HEK293 (cell line): Measurements from ENCODE around the gene LCN6.

Experiments used
- BCL11A ChIP-seq: fragments of 450-650 bp; formaldehyde crosslinking; IDR thresholded peaks from 2 replicates; pipeline ENCODE4 v1.5.1; 2016; ENCODE audit warnings: low read depth, missing biosample characterization, missing genetic modification characterization
- BCL11B ChIP-seq: fragments of 450-650 bp; formaldehyde crosslinking; IDR thresholded peaks from 2 replicates; pipeline ENCODE4 v1.5.1; 2016; ENCODE audit warnings: low read depth, missing biosample characterization, missing genetic modification characterization
- GLIS2 ChIP-seq: fragments of 450-650 bp; formaldehyde crosslinking; IDR thresholded peaks from 2 replicates; pipeline ENCODE4 v1.5.1; 2016; ENCODE audit warnings: missing biosample characterization, missing genetic modification characterization
- MYNN ChIP-seq: fragments of 450-650 bp; formaldehyde crosslinking; IDR thresholded peaks from 2 replicates; pipeline ENCODE4 v1.5.1; 2016; ENCODE audit warnings: missing biosample characterization, missing genetic modification characterization, borderline replicate concordance
- RBAK ChIP-seq: fragments of 450-650 bp; formaldehyde crosslinking; IDR thresholded peaks from 2 replicates; pipeline ENCODE4 v1.5.1; 2016; ENCODE audit warnings: missing biosample characterization, missing genetic modification characterization
- YY2 ChIP-seq: fragments of 450-650 bp; formaldehyde crosslinking; IDR thresholded peaks from 2 replicates; pipeline ENCODE4 v1.5.1; 2016; ENCODE audit warnings: missing biosample characterization, missing genetic modification characterization
- ZBTB7A ChIP-seq: fragments of 450-650 bp; formaldehyde crosslinking; IDR thresholded peaks from 2 replicates; pipeline ENCODE4 v1.5.1; 2016; ENCODE audit warnings: low read depth, missing biosample characterization, missing genetic modification characterization
- ZEB2 ChIP-seq: fragments of 450-650 bp; formaldehyde crosslinking; IDR thresholded peaks from 2 replicates; pipeline ENCODE4 v1.5.1; 2016; ENCODE audit warnings: missing biosample characterization, missing genetic modification characterization
- ZNF311 ChIP-seq: fragments of 450-650 bp; formaldehyde crosslinking; IDR thresholded peaks from 2 replicates; pipeline ENCODE4 v1.5.1; 2017; ENCODE audit warnings: missing biosample characterization, missing genetic modification characterization, borderline replicate concordance
- ZNF335 ChIP-seq: fragments of 450-650 bp; formaldehyde crosslinking; conservative IDR thresholded peaks from 2 replicates; pipeline ENCODE4 v1.5.1; 2016; ENCODE audit warnings: missing biosample characterization, missing genetic modification characterization
- ZNF391 ChIP-seq: fragments of 450-650 bp; formaldehyde crosslinking; IDR thresholded peaks from 2 replicates; pipeline ENCODE4 v1.5.1; 2016; ENCODE audit warnings: low read depth, missing biosample characterization, missing genetic modification characterization, borderline replicate concordance
- ZNF529 ChIP-seq: fragments of 450-650 bp; formaldehyde crosslinking; IDR thresholded peaks from 2 replicates; pipeline ENCODE4 v1.5.1; 2017; ENCODE audit warnings: missing genetic modification characterization, missing biosample characterization; ENCODE audit not compliant: insufficient replicate concordance
- ZNF596 ChIP-seq: fragments of 450-650 bp; IDR thresholded peaks from 2 replicates; pipeline ENCODE4 v1.5.0; 2018; ENCODE audit warnings: missing biosample characterization, mild to moderate bottlenecking, missing genetic modification characterization, moderate library complexity
- ZNF600 ChIP-seq: fragments of 450-650 bp; formaldehyde crosslinking; IDR thresholded peaks from 2 replicates; pipeline ENCODE4 v1.5.1; 2016; ENCODE audit warnings: missing biosample characterization, missing genetic modification characterization
- ZNF660 ChIP-seq: fragments of 450-650 bp; IDR thresholded peaks from 2 replicates; pipeline ENCODE4 v1.5.1; 2018; ENCODE audit warnings: missing biosample characterization, mild to moderate bottlenecking, missing genetic modification characterization
- ZNF776 ChIP-seq: fragments of 450-650 bp; formaldehyde crosslinking; IDR thresholded peaks from 2 replicates; pipeline ENCODE4 v1.5.0; 2017; ENCODE audit warnings: missing biosample characterization, missing genetic modification characterization, borderline replicate concordance
- ZNF777 ChIP-seq: fragments of 450-650 bp; formaldehyde crosslinking; IDR thresholded peaks from 2 replicates; pipeline ENCODE4 v1.5.1; 2017; ENCODE audit warnings: missing biosample characterization, missing genetic modification characterization, borderline replicate concordance
- ZSCAN30 ChIP-seq: fragments of 450-650 bp; IDR thresholded peaks from 2 replicates; pipeline ENCODE4 v1.5.1; 2018; ENCODE audit warnings: missing biosample characterization, mild to moderate bottlenecking, missing genetic modification characterization, moderate library complexity
- ZXDB ChIP-seq: fragments of 450-650 bp; formaldehyde crosslinking; IDR thresholded peaks from 2 replicates; pipeline ENCODE4 v1.5.1; 2016; ENCODE audit warnings: missing biosample characterization, missing genetic modification characterization
- TF ChIP-seq, protein P1 (sequence below): fragments of 450-650 bp; formaldehyde crosslinking; IDR thresholded peaks from 2 replicates; pipeline ENCODE4 v1.5.1; 2016; ENCODE audit warnings: missing biosample characterization, missing genetic modification characterization, borderline replicate concordance
- TF ChIP-seq, protein P2 (sequence below): fragments of 450-650 bp; formaldehyde crosslinking; IDR thresholded peaks from 2 replicates; pipeline ENCODE4 v1.5.1; 2016; ENCODE audit warnings: missing biosample characterization, missing genetic modification characterization
- TF ChIP-seq, protein P3 (sequence below): fragments of 450-650 bp; formaldehyde crosslinking; IDR thresholded peaks from 2 replicates; pipeline ENCODE4 v1.5.1; 2016; ENCODE audit warnings: missing biosample characterization, missing genetic modification characterization
- TF ChIP-seq, protein P4 (sequence below): fragments of 450-650 bp; formaldehyde crosslinking; IDR thresholded peaks from 2 replicates; pipeline ENCODE4 v1.5.1; 2016; ENCODE audit warnings: missing biosample characterization, missing genetic modification characterization
- TF ChIP-seq, protein P5 (sequence below): fragments of 450-650 bp; formaldehyde crosslinking; IDR thresholded peaks from 2 replicates; pipeline ENCODE4 v1.5.1; 2016; ENCODE audit warnings: missing biosample characterization, missing genetic modification characterization

The LCN6 gene

DNA sequence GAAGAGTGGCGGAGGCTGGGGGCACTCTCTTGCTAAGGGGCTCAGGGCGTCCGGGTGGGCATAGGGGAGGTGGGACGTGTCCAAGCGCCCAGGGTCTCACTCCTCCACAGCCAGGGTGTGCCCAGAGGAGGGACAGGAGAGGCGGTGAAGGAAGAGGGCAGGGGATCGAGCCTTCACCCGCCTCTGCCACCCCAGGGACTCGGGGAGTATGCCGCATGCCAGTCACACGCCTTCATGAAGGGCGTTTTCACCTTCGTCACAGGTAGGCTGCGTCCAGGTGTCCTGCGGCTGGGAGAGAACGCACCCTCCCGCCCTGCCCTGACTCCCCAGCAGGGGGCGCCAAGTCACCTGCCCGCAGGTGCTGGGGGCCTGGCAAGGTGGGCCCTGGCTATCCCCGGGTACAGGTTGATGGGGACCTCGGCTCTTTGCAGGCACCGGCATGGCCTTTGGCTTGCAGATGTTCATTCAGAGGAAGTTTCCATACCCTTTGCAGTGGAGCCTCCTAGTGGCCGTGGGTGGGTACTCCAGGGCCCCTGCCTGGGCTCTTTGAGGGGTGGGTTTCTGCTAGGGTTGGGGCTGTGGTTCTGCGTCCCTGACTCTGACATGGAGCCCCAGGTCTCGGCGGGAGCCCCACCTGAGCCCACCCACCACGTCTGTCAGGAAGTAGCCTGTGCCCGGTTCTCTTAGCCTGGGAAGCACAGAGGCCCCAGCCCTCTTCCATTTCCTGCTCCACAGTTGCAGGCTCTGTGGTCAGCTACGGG lies 43.4 kb upstream of the LCN6 start (continued):
- TF ChIP-seq ZEB2 (tag by site-specific recombination), result peak; percentile 99
- peak; percentile 40; the same call in 1 of the 2 replicates for TF ChIP-seq BCL11A
- TF ChIP-seq ZNF391, result peak; percentile 38; the same call in 1 of the 2 replicates
- peak; percentile 26; the same call in 1 of the 2 replicates for TF ChIP-seq MYNN (tag by site-specific recombination)
- TF ChIP-seq, protein P1, sequence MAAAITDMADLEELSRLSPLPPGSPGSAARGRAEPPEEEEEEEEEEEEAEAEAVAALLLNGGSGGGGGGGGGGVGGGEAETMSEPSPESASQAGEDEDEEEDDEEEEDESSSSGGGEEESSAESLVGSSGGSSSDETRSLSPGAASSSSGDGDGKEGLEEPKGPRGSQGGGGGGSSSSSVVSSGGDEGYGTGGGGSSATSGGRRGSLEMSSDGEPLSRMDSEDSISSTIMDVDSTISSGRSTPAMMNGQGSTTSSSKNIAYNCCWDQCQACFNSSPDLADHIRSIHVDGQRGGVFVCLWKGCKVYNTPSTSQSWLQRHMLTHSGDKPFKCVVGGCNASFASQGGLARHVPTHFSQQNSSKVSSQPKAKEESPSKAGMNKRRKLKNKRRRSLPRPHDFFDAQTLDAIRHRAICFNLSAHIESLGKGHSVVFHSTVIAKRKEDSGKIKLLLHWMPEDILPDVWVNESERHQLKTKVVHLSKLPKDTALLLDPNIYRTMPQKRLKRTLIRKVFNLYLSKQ (tag by site-specific recombination), result 0 out of 2 replicates have a peak, but pooled peaks have one; percentile 48
- TF ChIP-seq YY2 (tag by site-specific recombination), result peak; percentile 61; the same call in 1 of the 2 replicates
- TF ChIP-seq, protein P2, sequence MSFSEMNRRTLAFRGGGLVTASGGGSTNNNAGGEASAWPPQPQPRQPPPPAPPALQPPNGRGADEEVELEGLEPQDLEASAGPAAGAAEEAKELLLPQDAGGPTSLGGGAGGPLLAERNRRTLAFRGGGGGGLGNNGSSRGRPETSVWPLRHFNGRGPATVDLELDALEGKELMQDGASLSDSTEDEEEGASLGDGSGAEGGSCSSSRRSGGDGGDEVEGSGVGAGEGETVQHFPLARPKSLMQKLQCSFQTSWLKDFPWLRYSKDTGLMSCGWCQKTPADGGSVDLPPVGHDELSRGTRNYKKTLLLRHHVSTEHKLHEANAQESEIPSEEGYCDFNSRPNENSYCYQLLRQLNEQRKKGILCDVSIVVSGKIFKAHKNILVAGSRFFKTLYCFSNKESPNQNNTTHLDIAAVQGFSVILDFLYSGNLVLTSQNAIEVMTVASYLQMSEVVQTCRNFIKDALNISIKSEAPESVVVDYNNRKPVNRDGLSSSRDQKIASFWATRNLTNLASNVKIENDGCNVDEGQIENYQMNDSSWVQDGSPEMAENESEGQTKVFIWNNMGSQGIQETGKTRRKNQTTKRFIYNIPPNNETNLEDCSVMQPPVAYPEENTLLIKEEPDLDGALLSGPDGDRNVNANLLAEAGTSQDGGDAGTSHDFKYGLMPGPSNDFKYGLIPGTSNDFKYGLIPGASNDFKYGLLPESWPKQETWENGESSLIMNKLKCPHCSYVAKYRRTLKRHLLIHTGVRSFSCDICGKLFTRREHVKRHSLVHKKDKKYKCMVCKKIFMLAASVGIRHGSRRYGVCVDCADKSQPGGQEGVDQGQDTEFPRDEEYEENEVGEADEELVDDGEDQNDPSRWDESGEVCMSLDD, result peak; percentile 43; the same call in 1 of the 2 replicates
- TF ChIP-seq ZXDB (tag by site-specific recombination), result peak; percentile 51; the same call in 1 of the 2 replicates
- peak; percentile 75 for TF ChIP-seq GLIS2 (tag by site-specific recombination)
- TF ChIP-seq ZNF311 (tag by site-specific recombination), result no peak
- TF ChIP-seq BCL11B, result peak; percentile 68; the same call in 1 of the 2 replicates
- no peak for TF ChIP-seq ZNF776
- TF ChIP-seq RBAK (tag by site-specific recombination), result no peak
- TF ChIP-seq ZNF529 (tag by site-specific recombination), result no peak
- TF ChIP-seq ZSCAN30 (tag by site-specific recombination), result 0 out of 2 replicates have a peak, but pooled peaks have one; percentile 37
- peak; percentile 78 for TF ChIP-seq ZNF600 (tag by site-specific recombination)
- TF ChIP-seq ZNF660 (tag by site-specific recombination), result peak; percentile 31; the same call in 1 of the 2 replicates
- TF ChIP-seq, protein P3, sequence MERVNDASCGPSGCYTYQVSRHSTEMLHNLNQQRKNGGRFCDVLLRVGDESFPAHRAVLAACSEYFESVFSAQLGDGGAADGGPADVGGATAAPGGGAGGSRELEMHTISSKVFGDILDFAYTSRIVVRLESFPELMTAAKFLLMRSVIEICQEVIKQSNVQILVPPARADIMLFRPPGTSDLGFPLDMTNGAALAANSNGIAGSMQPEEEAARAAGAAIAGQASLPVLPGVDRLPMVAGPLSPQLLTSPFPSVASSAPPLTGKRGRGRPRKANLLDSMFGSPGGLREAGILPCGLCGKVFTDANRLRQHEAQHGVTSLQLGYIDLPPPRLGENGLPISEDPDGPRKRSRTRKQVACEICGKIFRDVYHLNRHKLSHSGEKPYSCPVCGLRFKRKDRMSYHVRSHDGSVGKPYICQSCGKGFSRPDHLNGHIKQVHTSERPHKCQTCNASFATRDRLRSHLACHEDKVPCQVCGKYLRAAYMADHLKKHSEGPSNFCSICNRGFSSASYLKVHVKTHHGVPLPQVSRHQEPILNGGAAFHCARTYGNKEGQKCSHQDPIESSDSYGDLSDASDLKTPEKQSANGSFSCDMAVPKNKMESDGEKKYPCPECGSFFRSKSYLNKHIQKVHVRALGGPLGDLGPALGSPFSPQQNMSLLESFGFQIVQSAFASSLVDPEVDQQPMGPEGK (tag by site-specific recombination), result peak; percentile 63
- TF ChIP-seq ZNF777, result 0 out of 2 replicates have a peak, but pooled peaks have one; percentile 51
- peak; percentile 74 for TF ChIP-seq ZNF335 (tag by site-specific recombination)
- TF ChIP-seq, protein P4, sequence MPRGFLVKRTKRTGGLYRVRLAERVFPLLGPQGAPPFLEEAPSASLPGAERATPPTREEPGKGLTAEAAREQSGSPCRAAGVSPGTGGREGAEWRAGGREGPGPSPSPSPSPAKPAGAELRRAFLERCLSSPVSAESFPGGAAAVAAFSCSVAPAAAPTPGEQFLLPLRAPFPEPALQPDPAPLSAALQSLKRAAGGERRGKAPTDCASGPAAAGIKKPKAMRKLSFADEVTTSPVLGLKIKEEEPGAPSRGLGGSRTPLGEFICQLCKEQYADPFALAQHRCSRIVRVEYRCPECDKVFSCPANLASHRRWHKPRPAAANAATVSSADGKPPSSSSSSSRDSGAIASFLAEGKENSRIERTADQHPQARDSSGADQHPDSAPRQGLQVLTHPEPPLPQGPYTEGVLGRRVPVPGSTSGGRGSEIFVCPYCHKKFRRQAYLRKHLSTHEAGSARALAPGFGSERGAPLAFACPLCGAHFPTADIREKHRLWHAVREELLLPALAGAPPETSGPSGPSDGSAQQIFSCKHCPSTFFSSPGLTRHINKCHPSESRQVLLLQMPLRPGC (tag by site-specific recombination), result 0 out of 2 replicates have a peak, but pooled peaks have one; percentile 10
- no peak for TF ChIP-seq ZNF596 (tag by site-specific recombination)
- TF ChIP-seq ZBTB7A (tag by site-specific recombination), result peak; percentile 68; the same call in 1 of the 2 replicates
- TF ChIP-seq, protein P5, sequence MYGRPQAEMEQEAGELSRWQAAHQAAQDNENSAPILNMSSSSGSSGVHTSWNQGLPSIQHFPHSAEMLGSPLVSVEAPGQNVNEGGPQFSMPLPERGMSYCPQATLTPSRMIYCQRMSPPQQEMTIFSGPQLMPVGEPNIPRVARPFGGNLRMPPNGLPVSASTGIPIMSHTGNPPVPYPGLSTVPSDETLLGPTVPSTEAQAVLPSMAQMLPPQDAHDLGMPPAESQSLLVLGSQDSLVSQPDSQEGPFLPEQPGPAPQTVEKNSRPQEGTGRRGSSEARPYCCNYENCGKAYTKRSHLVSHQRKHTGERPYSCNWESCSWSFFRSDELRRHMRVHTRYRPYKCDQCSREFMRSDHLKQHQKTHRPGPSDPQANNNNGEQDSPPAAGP (tag by site-specific recombination), result peak; percentile 69; the same call in 1 of the 2 replicates
